A673 (cell line): ENCODE measurements around the gene INTS11. TPM values are rescaled to one million over a fixed set of nuclear protein-coding genes. Genes with fewer than 3 reads are reported as not detected.

ENCODE experiments used
- BruUV-seq: library from RNA; stranded (reverse); fragments of 400-500 nt; replicated peaks from 2 replicates; lab custom pipeline; 2021; lab: Mats Ljungman, UMichigan
- CTCF ChIA-PET: fragments of 300-600 bp; sonication (Branson Sonifier 250); formaldehyde crosslinking; loops from one replicate; lab custom pipeline; 2022; ENCODE audit warnings: antibody characterized with exemption; lab: Charles Lee
- POLR2A ChIA-PET: fragments of 300-600 bp; sonication (Branson Sonifier 250); formaldehyde crosslinking; loops from one replicate; lab custom pipeline; 2022; ENCODE audit warnings: antibody characterized with exemption; ENCODE audit not compliant: low non-redundant PET; lab: Charles Lee
- DNase-seq: peaks from one replicate; pipeline ENCODE4 v3.0.0-alpha.2; 2015; ENCODE audit warnings: low spot score
- H3K27ac ChIP-seq: fragments of 200-600 bp; sonication (generic); 2 replicates; pipeline ENCODE4 v1.5.1; 2016; ENCODE audit warnings: mixed run types, low read depth, mild to moderate bottlenecking, mixed read lengths, antibody characterized with exemption, low read length; ENCODE audit not compliant: poor library complexity, severe bottlenecking
- H3K27me3 ChIP-seq: fragments of 200-600 bp; sonication (generic); replicated peaks from 2 replicates; pipeline ENCODE4 v1.6.1; 2017; ENCODE audit warnings: mixed run types, low read depth, mild to moderate bottlenecking, mixed read lengths, antibody characterized with exemption, low read length; ENCODE audit not compliant: insufficient read depth, poor library complexity
- H3K36me3 ChIP-seq: fragments of 200-600 bp; sonication (generic); 2 replicates; pipeline ENCODE4 v1.6.1; 2016; ENCODE audit warnings: mixed run types, mild to moderate bottlenecking, mixed read lengths, antibody characterized with exemption, low read length; ENCODE audit not compliant: insufficient read depth, poor library complexity, severe bottlenecking
- H3K4me1 ChIP-seq: fragments of 200-600 bp; sonication (generic); 2 replicates; pipeline ENCODE4 v1.6.1; 2017; ENCODE audit warnings: mixed run types, mild to moderate bottlenecking, mixed read lengths, antibody characterized with exemption, low read length; ENCODE audit not compliant: insufficient read depth, poor library complexity, severe bottlenecking
- H3K4me3 ChIP-seq: fragments of 200-600 bp; sonication (generic); 2 replicates; pipeline ENCODE4 v1.5.1; 2016; ENCODE audit warnings: low read depth, mixed run types, mild to moderate bottlenecking, mixed read lengths, low read length; ENCODE audit not compliant: poor library complexity, severe bottlenecking
- H3K9me3 ChIP-seq: fragments of 200-600 bp; sonication (generic); 2 replicates; pipeline ENCODE4 v1.6.1; 2016; ENCODE audit warnings: mixed run types, low read depth, mild to moderate bottlenecking, mixed read lengths, antibody characterized with exemption, low read length; ENCODE audit not compliant: poor library complexity, severe bottlenecking
- EZH2 ChIP-seq: fragments of 200-600 bp; sonication (generic); IDR thresholded peaks from 2 replicates; pipeline ENCODE4 v1.6.1; 2017; ENCODE audit warnings: borderline replicate concordance, low read depth, mild to moderate bottlenecking, mixed read lengths, antibody characterized with exemption, low read length; ENCODE audit not compliant: poor library complexity, severe bottlenecking
- intact Hi-C: fragments of 100-400 bp; cut with micrococcal nuclease; formaldehyde crosslinking; loops from one replicate; pipeline ENCODE4 v1.10.0; 2022; ENCODE audit not compliant: unreplicated experiment
- total RNA-seq: library from RNA; stranded (reverse); gene quantifications from 2 replicates; pipeline ENCODE4 v1.2.3, GENCODE V29; 2021
- TF ChIP-seq, protein P1 (sequence below): fragments of 300-800, 200-600 bp; sonication (generic); conservative IDR thresholded peaks from 2 replicates; pipeline ENCODE4 v1.5.1; 2017; ENCODE audit warnings: low read depth, mild to moderate bottlenecking, antibody characterized with exemption, low read length, moderate library complexity, mixed read lengths

INTS11 gene
- total RNA-seq, 1 experiment from 2014 or later, result 156 TPM

DNA sequence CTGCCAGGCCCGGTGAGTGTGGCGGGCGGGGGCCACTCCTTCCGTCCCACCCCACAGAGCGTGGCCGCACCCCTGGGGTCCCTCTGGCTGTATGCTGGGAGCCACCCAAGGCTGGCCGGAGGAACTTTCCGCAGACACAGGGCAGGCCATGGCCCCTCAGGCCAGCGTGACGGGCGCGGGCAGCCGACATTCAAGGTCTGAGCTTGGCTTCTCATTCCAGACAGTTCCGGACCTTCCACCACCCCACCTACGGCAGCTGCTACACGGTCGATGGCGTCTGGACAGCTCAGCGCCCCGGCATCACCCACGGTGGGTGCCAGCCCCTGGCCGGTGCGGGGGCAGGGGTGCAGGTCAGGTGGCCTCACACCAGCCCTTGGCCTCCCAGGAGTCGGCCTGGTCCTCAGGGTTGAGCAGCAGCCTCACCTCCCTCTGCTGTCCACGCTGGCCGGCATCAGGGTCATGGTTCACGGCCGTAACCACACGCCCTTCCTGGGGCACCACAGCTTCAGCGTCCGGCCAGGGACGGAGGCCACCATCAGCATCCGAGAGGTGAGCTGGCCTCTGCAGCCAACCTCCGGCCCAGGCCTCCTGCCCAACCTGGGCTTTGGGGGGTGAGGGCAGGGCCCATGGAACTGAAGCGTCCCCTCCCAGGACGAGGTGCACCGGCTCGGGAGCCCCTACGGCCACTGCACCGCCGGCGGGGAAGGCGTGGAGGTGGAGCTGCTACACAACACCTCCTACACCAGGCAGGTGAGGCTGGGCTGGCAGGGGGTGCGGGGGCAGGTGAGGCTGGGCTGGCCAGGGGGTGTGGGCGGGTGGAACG is 37.0 kb downstream of the INTS11 start:
- ChIA-PET CTCF (no interaction called here), POLR2A (no interaction called here)
- TF ChIP-seq EZH2, result no peak
- TF ChIP-seq, protein P1, sequence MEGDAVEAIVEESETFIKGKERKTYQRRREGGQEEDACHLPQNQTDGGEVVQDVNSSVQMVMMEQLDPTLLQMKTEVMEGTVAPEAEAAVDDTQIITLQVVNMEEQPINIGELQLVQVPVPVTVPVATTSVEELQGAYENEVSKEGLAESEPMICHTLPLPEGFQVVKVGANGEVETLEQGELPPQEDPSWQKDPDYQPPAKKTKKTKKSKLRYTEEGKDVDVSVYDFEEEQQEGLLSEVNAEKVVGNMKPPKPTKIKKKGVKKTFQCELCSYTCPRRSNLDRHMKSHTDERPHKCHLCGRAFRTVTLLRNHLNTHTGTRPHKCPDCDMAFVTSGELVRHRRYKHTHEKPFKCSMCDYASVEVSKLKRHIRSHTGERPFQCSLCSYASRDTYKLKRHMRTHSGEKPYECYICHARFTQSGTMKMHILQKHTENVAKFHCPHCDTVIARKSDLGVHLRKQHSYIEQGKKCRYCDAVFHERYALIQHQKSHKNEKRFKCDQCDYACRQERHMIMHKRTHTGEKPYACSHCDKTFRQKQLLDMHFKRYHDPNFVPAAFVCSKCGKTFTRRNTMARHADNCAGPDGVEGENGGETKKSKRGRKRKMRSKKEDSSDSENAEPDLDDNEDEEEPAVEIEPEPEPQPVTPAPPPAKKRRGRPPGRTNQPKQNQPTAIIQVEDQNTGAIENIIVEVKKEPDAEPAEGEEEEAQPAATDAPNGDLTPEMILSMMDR, result no peak
- no TSS peak for BruUV-seq
- Histone ChIP-seq H3K4me1 (no peaks in the 10 kb centered on the region), H3K27ac (no peak overlapping the region), H3K27me3 (no peaks in the 10 kb centered on the region), H3K9me3 (no peaks in the 10 kb centered on the region), H3K4me3 (no peak overlapping the region), H3K36me3 (no peaks in the 10 kb centered on the region)
- intact Hi-C loops, result no loop called here
- no peak for DNase-seq

DNA sequence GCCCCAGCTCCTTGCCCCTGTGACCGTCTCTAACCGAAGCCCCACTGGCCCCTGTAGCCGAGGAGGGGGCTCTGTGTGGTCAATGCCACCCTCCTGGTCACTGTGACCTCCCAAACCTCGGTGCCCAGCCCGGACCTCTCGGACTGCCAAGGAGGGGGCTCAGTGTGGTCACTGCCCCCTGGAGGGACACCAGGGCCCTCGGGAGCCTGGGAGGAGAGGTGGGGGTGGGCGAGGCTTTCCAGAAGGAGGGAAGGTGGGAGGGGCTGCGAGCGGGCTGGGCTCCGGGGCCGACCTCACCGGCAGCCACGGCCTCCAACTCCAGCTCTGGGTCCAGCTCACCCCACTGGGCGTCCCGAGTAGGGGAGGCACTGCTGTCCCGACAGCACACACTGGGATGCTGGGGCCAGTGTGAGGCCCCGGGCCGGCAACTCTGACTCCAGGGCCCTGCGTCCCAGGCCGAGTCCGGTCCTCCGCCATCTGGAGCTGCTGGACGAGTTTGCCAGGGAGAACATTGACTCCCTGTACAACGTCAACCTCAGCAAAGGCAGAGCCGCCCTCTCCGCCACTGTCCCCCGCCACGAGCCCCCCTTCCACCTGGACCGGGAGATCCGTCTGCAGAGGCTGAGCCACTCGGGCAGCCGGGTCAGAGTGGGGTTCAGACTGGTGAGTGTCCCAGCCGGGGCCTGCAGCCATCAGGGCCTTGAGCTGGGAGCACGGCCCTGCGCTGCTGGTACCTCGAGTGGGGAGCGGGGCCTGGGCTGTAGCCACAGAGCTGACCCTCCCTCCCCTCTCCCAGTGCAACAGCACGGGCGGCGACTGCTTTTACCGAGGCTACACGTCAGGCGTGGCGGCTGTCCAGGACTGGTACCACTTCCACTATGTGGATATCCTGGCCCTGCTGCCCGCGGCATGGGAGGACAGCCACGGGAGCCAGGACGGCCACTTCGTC is 37.9 kb downstream of the INTS11 start:
- no peaks in the 10 kb centered on the region for H3K9me3 ChIP-seq
- DNase-seq, result no peak
- no peak overlapping the region for H3K27ac ChIP-seq

DNA sequence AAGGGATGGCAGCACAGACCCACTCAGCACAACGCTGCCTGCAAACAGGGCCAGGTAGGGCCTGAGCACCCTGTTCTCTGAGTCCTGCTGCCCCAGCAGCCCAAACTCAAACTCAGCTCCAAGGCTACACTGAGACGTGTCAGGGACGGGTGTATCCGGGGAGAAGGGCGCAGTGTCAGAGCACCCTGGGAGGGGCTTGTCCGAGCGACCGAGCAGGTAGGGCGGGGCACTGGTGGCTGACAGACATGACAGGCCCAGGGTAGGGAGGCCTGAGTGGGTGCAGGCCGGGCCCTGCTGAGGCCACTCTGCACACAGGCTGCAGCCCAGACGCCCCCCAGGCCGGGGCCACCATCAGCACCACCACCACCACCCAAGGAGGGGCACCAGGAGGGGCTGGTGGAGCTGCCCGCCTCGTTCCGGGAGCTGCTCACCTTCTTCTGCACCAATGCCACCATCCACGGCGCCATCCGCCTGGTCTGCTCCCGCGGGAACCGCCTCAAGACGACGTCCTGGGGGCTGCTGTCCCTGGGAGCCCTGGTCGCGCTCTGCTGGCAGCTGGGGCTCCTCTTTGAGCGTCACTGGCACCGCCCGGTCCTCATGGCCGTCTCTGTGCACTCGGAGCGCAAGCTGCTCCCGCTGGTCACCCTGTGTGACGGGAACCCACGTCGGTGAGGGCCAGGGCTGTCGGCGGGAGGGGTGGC is 38.7 kb downstream of the INTS11 start:
- ChIA-PET POLR2A (no interaction called here), CTCF (no interaction called here)
- no TSS peak for BruUV-seq
- Histone ChIP-seq H3K27me3 (no peaks in the 10 kb centered on the region), H3K4me3 (no peak overlapping the region), H3K4me1 (no peaks in the 10 kb centered on the region), H3K36me3 (no peaks in the 10 kb centered on the region), H3K9me3 (no peaks in the 10 kb centered on the region), H3K27ac (no peak overlapping the region)
- TF ChIP-seq, protein P1, result no peak
- DNase-seq, result no peak
- intact Hi-C loops, result no loop called here

More for the DNA sequence above, 37.9 kb downstream of the INTS11 start:
- ChIA-PET POLR2A (no interaction called here), CTCF (no interaction called here)
- Histone ChIP-seq H3K4me3 (no peak overlapping the region), H3K27me3 (no peaks in the 10 kb centered on the region), H3K36me3 (no peaks in the 10 kb centered on the region), H3K4me1 (no peaks in the 10 kb centered on the region)
- TF ChIP-seq EZH2, result no peak
- TF ChIP-seq, protein P1, result no peak
- intact Hi-C loops, result no loop called here
- no TSS peak for BruUV-seq
